ENCODE measurements around the gene KRTDAP.

Gene KRTDAP

DNA sequence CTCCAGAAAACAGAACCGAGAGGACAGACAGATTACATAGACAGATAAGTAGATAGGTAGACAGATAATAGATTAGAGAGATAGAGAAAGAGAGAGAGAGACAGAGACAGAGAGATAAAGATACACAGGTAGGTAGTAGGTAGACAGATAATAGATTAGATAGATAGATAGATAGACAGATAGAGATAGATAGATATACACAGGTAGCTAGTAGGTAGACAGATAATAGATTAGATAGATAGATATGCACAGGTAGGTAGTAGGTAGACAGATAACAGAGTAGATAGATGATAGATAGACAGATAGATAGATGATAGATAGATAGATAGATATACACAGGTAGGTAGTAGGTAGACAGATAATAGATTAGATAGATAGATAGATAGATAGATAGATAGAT lies 32.1 kb downstream of the KRTDAP start:
- DNase-seq (ENCODE audit: low read depth, low spot score), result no peak
- H3K27ac ChIP-seq, result no peak overlapping the region

DNA sequence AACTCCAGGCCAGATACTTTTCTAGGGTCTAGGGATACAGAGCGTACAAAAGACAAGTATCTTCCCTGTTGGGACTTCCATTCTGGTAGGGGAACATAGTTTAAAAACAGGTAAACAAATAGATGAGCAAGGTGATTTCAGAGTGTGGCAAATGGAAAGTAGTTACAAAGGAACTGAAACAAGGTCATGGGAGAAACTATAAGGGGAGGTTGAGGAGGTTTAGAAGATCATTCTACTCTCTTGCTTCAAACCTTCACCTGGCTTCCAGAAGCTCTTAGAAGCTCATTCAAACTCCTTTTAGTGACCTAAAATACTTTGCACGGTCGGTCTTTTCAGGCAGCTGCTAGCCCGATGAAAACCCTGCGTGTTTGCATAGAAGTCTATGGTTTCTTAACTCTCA lies 33.1 kb downstream of the KRTDAP start:
- H3K27ac ChIP-seq, result no peak overlapping the region
- DNase-seq (ENCODE audit: low read depth, low spot score), result no peak

DNA sequence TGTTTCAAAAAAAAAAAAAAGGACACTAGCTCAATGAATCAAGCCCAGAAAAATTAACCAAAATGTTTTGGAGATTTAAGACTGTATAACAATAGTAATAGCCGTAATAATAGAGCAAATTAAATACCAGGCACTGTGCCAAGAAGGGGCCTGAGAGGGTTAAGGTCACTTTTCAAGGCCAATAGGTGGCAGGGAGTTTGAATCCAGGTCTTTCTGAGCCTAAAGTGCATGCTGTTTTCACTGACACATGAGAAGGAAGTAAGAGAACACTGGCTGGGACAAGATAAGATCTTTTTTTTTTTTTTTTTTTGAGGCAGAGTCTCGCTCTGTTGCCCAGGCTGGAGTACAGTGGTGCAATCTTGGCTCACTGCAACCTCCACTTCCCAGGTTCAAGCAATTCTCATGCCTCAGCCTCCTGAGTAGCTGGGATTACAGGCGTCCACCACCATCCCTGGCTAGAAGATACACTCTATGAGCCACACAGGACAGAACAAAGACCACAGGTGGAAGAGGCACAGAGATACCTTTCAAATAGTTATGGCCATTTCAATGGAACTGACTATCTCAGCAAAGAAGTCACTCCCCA lies 34.6 kb downstream of the KRTDAP start:
- no peak for DNase-seq (ENCODE audit: low read depth, low spot score)
- H3K27ac ChIP-seq, result no peak overlapping the region

DNA sequence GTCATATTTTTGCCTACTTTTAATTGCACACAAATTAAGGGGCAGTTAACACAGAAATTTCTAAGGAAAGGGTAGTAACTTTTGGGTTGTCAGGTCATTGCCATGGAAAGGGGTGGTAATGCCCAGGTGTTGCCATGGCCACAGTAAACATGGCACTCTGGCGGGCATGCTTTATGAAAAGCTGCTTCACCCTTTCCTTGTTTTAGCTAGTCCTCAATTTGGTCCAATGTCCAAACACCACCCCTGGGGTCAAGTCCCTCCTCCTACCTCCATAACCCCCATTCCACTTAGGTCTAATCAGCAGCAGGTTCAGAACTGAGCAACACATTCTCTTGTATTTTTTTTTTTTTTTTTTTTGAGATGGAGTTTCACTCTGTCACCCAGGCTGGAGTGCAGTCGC lies 35.6 kb downstream of the KRTDAP start:
- DNase-seq (ENCODE audit: low read depth, low spot score), result no peak
- no peak overlapping the region for H3K27ac ChIP-seq

DNA sequence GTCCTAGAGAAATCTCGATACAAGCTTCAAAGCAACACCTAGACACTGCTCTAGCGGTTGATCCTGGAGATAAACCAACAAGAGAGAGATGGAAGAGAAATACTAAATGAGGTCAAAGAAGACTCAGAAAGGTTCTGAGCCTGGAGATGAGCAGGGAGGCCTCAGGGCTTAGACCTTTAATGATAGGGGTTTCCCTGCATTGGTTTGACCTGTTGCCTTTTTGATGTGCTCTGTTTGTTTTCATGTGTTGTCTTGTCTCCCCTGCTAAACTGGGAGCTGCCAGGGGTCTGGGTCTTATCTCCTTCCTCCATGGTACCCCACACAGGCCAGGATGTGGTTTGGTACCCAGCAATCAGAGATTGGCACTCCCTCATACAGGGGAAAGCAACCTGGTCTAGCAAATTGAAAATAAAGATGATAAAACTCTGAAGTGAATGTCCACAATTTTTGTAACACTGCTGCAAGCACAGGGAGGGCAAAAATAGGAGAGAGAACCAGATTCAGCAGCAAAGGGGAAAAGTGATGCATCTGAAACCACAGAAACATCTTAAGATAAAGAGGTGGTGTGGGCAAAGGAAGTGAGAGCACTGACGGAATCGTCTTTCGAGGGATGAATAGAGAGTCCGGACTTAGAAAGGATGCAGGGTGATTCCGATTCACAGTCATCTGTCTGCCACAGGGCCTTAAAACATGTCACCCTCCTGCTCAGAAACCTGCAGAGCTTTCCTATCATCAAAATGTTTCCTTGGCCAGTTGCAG lies 38.7 kb downstream of the KRTDAP start:
- H3K27ac ChIP-seq, result no peak overlapping the region
- DNase-seq (ENCODE audit: low read depth, low spot score), result no peak

DNA sequence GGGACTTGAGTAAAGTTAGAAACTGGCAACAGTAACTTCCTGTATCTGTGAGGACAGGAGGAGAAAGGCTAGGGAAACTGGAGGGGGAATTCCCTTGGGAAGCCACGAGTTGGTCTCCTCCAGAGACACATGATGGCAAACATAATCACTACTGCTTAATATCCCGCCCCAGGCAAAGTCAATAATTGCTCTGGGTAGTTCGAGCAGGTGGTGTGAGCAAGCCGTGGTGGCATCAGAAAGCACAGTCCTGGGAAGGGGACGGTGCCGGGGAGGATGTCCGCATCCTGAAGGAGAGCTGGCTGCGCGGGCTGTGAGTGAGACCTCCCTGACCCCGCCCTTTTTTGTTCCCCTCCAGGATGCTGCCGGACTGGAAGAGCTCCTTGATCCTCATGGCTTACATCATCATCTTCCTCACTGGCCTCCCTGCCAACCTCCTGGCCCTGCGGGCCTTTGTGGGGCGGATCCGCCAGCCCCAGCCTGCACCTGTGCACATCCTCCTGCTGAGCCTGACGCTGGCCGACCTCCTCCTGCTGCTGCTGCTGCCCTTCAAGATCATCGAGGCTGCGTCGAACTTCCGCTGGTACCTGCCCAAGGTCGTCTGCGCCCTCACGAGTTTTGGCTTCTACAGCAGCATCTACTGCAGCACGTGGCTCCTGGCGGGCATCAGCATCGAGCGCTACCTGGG lies 40.8 kb downstream of the KRTDAP start:
- no peak overlapping the region for H3K27ac ChIP-seq
- no peak for DNase-seq (ENCODE audit: low read depth, low spot score)

DNA sequence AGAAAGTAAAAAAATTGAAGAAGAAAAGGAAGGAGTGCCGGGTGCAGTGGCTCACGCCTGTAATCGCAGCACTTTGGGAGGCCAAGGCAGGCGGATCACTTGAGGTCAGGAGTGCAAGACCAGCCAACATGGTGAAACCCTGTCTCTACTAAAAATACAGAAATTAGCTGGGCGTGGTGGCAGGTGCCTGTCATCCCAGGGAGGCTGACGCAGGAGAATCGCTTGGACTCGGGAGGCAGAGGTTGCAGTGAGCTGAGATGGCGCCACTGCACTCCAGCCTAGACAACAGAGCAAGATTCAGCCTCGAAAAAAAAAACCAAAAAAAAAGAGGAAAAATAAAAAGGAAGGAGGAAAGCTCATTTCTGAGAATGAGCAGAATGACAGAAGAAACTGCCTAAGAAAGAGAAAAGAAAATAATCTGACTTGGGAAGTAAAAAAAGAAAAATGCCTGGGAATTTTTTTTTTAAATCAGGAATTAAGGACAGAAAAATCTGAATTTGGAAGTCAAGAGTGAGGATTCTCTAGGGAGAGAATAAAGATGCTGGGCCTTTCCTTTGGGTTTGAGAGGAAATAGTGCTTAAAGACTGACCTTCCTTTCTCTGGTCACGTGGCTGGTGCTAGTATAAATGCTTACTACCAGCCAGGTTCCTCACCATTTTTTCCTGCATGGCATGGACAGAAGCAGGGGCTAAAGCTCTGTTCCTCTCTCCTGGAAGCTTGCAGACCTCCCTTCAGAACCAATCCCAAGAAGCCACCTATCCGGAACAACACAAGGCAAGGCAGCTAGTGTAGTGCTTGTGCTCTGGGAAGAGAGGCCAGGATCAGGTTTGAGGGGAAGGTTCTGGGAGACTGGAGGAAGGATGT lies 42.4 kb downstream of the KRTDAP start, which contains the start of gene FFAR2:
TSS of gene FFAR2 (plus strand) at position 652 of the 864 bp plus-strand sequence. CDS start 1,458 bp downstream, outside the sequence.
- DNase-seq (ENCODE audit: low read depth, low spot score), result no peak
- H3K27ac ChIP-seq, result no peak within 1 kb of the TSS

DNA sequence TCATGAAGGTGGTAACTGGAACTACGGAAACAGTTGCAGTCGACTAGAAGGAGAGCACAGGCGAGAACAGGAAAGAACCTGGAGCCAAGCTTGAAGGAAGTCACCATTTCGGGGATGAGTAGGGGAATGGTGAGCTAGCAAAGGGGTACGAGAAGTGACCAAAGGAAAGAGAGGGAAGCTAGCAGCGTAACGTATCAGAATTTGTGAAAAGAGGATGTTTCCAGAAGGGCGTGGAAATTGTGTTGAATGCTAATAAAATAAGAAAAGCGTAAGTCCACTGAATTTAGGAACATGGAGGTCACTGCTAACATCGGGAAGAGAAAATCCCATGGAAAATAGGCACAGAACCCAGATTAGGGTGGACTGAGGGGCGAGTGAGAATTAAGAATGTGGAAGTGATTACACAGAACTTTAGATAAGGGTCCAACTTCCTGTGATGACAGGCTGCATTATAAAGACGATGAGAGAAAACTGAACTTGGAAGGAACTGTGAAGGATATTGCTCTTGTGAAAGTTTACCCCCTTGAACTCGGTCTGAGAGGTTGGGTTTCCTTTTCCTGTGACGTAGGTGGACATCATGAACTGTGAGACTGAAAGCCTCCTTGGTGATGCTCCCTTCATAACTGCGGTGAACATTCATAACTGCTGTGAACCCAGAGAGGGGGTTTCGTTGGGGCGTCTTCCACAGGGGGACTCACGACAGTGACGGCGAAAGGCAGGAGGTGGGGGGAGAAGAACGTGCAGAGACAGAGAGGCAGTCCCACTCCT lies 44.3 kb downstream of the KRTDAP start:
- H3K27ac ChIP-seq, result no peak overlapping the region
- DNase-seq (ENCODE audit: low read depth, low spot score), result no peak

DNA sequence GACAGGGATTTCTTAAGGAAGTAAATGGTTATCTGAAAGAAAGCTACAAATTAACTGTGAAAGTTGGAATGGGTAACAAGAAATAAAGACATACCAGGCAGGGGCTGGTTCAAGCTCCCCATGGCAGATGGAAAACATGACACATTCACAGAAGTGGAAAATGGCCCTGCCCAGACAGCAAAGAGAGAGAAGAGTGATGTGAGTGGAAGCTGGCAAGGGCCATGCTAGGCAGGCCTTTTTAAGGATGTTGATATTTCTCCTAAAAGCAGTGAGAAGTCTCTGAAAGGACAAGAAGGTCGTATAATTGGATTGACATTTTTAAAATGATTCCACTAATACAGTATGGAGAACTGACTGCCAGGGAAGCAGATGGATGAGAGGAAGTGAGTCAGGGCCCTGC lies 45.5 kb downstream of the KRTDAP start:
- H3K27ac ChIP-seq, result no peak overlapping the region
- DNase-seq (ENCODE audit: low read depth, low spot score), result no peak

DNA sequence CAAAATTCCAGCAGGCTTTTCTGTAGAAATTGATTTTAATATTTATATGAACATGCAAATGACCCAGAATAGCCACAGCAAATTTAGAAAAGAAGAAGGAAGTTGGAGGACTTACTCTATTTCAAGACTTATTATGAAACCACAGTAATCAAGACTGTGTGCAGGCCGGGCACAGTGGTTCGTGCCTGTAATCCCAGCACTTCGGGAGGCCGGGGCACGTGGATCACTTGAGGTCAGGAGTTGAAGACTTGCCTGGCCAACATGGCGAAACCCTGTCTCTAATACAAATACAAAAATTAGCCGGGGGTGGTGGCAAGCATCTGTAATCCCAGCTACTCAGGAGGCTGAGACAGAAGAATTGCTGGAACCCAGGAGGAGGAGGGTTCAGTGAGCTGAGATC lies 48.2 kb downstream of the KRTDAP start:
- DNase-seq (ENCODE audit: low read depth, low spot score), result no peak
- no peak overlapping the region for H3K27ac ChIP-seq

DNA sequence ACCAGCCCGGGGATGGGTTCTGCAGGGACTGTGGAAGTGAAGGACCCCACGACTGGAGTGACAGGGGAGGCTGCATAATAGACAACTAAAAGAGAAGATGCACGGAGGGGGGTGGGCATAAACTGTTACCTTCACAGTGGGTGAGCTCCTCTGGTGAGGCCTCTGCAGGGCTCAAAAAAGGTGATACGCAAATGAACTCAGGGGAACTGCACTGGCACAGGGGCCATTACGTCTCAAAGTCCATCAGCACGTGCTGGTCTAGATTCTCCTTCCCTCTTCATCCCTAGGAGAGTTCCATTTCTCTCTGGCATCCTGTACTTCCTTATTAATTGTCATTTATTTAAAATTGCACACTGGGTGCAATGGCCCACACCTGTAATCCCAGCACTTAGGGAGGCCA lies 50.3 kb downstream of the KRTDAP start:
- H3K27ac ChIP-seq, result no peak overlapping the region
- no peak for DNase-seq (ENCODE audit: low read depth, low spot score)

DNA sequence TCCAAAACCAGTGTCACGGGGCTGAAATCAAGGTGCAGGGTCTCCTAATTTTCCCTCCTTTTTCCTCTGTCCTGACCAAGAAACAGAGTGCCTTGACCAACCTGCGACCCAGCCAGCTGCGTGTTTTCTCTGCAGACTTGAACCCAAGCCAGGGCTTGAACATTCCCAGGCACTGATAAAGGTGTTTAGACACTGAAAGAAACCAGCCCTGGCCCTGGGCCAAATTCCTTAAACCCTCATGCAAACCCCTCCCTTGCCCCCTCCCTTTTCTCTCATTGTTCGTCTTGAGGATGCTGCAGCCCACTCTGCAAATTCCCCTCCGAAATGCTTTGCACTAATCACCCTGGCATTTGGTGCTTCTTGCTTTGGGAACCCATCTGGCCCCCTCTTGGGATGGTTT lies 51.7 kb downstream of the KRTDAP start:
- no peak for DNase-seq (ENCODE audit: low read depth, low spot score)

DNA sequence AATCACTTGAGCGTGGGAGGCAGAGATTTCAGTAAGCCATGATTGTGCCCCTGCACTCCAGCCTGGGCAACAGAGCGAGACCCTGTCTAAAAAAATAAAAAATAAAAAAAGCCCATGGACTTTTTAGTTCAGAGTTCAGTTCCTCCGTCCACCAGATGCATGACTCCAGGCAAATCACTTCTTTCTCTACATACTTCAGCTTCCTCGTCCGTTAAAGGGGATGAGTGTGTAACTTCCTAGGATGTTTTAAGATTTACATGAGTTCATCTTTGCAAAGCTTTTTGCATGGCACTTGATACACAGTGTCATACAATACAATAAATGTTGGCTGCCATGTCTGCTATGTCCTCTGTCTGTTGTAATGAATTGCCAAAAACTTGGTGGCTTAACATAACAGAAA lies 52.2 kb downstream of the KRTDAP start:
- no peak overlapping the region for H3K27ac ChIP-seq
- DNase-seq (ENCODE audit: low read depth, low spot score), result no peak

More for the DNA sequence above, 51.7 kb downstream of the KRTDAP start:
- H3K27ac ChIP-seq, result no peak overlapping the region

DNA sequence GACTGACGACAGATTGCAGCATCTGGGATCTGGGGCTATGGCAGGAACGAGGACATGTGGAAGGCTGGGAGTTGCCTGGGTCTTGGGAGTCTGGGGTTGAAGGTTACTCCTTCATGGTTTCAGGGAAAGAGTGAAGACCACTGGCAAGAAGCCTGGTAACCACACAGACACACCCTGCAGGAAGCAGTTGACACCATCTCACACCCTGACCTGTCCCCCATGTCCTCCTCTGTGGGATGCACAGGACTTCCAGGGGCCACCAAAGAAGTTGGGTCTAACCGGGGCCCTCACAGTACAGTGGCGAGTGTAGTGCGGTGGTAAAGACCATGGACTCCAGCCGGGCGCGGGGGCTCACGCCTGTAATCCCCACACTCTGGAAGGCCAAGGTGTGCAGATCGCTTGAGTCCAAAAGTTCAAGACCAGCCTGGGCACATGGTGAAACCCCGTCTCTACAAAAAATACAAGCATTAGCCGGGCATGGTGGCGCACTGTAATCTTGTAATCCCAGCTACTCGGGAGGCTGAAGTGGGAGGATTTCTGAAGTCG lies 52.8 kb downstream of the KRTDAP start:
- no peak for DNase-seq (ENCODE audit: low read depth, low spot score)
- no peak overlapping the region for H3K27ac ChIP-seq

Data from epithelial cell of prostate (primary cell).